MM.1S (cell line): ENCODE results near the gene TSPAN31.

Experiments used
- EZH2phosphoT487 ChIP-seq: fragments of 300-600 bp; sonication (generic); IDR thresholded peaks from 2 replicates; pipeline ENCODE4 v1.6.1; 2018; ENCODE audit warnings: antibody characterized with exemption, low read length
- TF ChIP-seq, protein P1 (sequence below): fragments of 300-600 bp; sonication (generic); IDR thresholded peaks from 2 replicates; pipeline ENCODE4 v1.5.1; 2016; ENCODE audit warnings: antibody characterized with exemption, low read length, mixed read lengths

DNA sequence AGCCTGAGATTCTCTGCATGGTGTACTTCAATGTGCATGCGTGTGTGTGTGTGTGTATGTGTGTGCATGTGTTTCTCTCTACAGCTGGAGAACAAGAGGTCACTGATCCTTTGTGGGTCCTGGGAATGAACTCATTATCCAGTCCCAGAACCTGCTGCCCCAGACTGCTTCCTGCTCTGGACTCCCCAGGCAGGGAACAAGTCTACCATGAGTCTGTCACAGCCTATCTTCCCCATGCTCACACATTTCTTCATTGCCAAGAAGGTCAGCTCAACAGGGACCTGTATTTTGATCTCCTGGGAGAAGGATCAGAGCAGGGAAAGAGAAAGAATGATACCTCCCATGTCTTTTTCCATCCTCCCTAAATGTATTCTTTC lies 3.4 kb upstream of the TSPAN31 start:
- TF ChIP-seq, protein P1, sequence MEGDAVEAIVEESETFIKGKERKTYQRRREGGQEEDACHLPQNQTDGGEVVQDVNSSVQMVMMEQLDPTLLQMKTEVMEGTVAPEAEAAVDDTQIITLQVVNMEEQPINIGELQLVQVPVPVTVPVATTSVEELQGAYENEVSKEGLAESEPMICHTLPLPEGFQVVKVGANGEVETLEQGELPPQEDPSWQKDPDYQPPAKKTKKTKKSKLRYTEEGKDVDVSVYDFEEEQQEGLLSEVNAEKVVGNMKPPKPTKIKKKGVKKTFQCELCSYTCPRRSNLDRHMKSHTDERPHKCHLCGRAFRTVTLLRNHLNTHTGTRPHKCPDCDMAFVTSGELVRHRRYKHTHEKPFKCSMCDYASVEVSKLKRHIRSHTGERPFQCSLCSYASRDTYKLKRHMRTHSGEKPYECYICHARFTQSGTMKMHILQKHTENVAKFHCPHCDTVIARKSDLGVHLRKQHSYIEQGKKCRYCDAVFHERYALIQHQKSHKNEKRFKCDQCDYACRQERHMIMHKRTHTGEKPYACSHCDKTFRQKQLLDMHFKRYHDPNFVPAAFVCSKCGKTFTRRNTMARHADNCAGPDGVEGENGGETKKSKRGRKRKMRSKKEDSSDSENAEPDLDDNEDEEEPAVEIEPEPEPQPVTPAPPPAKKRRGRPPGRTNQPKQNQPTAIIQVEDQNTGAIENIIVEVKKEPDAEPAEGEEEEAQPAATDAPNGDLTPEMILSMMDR = no peak
- no peak for TF ChIP-seq EZH2phosphoT487
